ENCODE data around the gene FBXW7. TPM values are rescaled to one million over a fixed set of nuclear protein-coding genes. Genes with fewer than 3 reads are reported as not detected.

The FBXW7 gene
- total RNA-seq, 1 experiment from 2014 or later: 23.0 TPM

GRCh38 chr4:152535903-152536544 is at the start of gene FBXW7 (continued):
- TF ChIP-seq ZSCAN18 (CRISPR knock-in tag; IDR thresholded peaks at IDR 0.05) (no peak), SOX15 (CRISPR knock-in tag; IDR thresholded peaks at IDR 0.05) (no peak), AR (CRISPR knock-in tag; IDR thresholded peaks at IDR 0.05) (no peak), ATF6 (CRISPR knock-in tag; IDR thresholded peaks at IDR 0.05) (no peak), FOXP1 (CRISPR knock-in tag; IDR thresholded peaks at IDR 0.05; ENCODE audit: borderline replicate concordance) (peak; percentile 51), IRF1 (CRISPR knock-in tag; IDR thresholded peaks at IDR 0.05) (0 out of 2 replicates have a peak, but pooled peaks have one; percentile 43), TEAD1 (CRISPR knock-in tag; IDR thresholded peaks at IDR 0.05) (peak; percentile 61; the same call in 1 of the 2 replicates), PREB (CRISPR knock-in tag; IDR thresholded peaks at IDR 0.05; ENCODE audit: borderline replicate concordance) (no peak), ERG (CRISPR knock-in tag; IDR thresholded peaks at IDR 0.05) (no peak), USF1 (CRISPR knock-in tag; IDR thresholded peaks at IDR 0.05) (peak; percentile 55; the same call in 1 of the 2 replicates), KAT7 (CRISPR knock-in tag; IDR thresholded peaks at IDR 0.05; ENCODE audit: borderline replicate concordance) (no peak; the same call in 1 of the 2 replicates), ZNF121 (CRISPR knock-in tag; IDR thresholded peaks at IDR 0.05) (no peak), MXD4 (CRISPR knock-in tag; IDR thresholded peaks at IDR 0.05; ENCODE audit: borderline replicate concordance) (no peak)

- Mint-ChIP-seq H3K27ac (no peak overlapping the region), H3K4me3 (no peak overlapping the region), H3K9me3 (peaks cover 18% of the 10 kb centered on the region), H3K4me1 (no peaks in the 10 kb centered on the region), H3K27me3 (ENCODE audit: low read depth) (no peaks in the 10 kb centered on the region), H3K36me3 (peaks cover 6% of the 10 kb centered on the region)
- ChIA-PET CTCF (no interaction called here), POLR2A (no interaction called here)
- DNase-seq (ENCODE audit: low spot score) (no peak), ATAC-seq (no peak)
- TF ChIP-seq ZNF263 (CRISPR knock-in tag; IDR thresholded peaks at IDR 0.05; ENCODE audit: low read depth) (no peak), FOXK1 (CRISPR knock-in tag; IDR thresholded peaks at IDR 0.05) (no peak), FOXP1 (CRISPR knock-in tag; IDR thresholded peaks at IDR 0.05; ENCODE audit: borderline replicate concordance) (no peak), PREB (CRISPR knock-in tag; IDR thresholded peaks at IDR 0.05; ENCODE audit: borderline replicate concordance) (no peak), IRF1 (CRISPR knock-in tag; IDR thresholded peaks at IDR 0.05) (no peak), GABPB1 (CRISPR knock-in tag; IDR thresholded peaks at IDR 0.05) (no peak), NR2C2 (CRISPR knock-in tag; IDR thresholded peaks at IDR 0.05) (no peak), PRRX2 (CRISPR knock-in tag; IDR thresholded peaks at IDR 0.05) (no peak), GTF2I (CRISPR knock-in tag; conservative IDR thresholded peaks at IDR 0.05) (no peak), CDX4 (CRISPR knock-in tag; IDR thresholded peaks at IDR 0.05; ENCODE audit: borderline replicate concordance) (no peak), JAZF1 (CRISPR knock-in tag; IDR thresholded peaks at IDR 0.05) (no peak), IRF2 (CRISPR knock-in tag; IDR thresholded peaks at IDR 0.05; ENCODE audit: borderline replicate concordance, low read depth) (no peak), TEAD1 (CRISPR knock-in tag; IDR thresholded peaks at IDR 0.05) (no peak)
These were observed 49.1 kb upstream of the FBXW7 start for GRCh38 chr4:152585023-152585441.

Measured in WTC11 (cell line).